Measurements from ENCODE around the gene NALCN.

NALCN gene

GRCh38 chr13:101412076-101412475, 4.2 kb downstream of the NALCN start:
- ChIA-PET POLR2A (no interaction called here), CTCF (no interaction called here)
- H3K36me3 ChIP-seq (ENCODE audit: control insufficient read depth in 2 of 2, insufficient read depth in 1 of 2, low read length in 2 of 2) = no peaks in the 10 kb centered on the region
- H3K9me3 ChIP-seq (ENCODE audit: control insufficient read depth, insufficient read depth, low read depth, low read length) = no peaks in the 10 kb centered on the region
- TF ChIP-seq SCRT2 (tag by site-specific recombination; IDR thresholded peaks at IDR 0.05) (no peak), ZNF660 (tag by site-specific recombination; IDR thresholded peaks at IDR 0.05) (no peak), ZNF221 (tag by site-specific recombination; IDR thresholded peaks at IDR 0.05; ENCODE audit: borderline replicate concordance) (no peak), EGR2 (tag by site-specific recombination; IDR thresholded peaks at IDR 0.05; ENCODE audit: low read depth) (no peak), SP2 (tag by site-specific recombination; IDR thresholded peaks at IDR 0.05) (no peak), ZNF175 (tag by site-specific recombination; IDR thresholded peaks at IDR 0.05) (no peak), ZBTB21 (tag by site-specific recombination; IDR thresholded peaks at IDR 0.05) (no peak), ZNF266 (tag by site-specific recombination; IDR thresholded peaks at IDR 0.05; ENCODE audit: low read depth) (no peak), ZBTB20 (tag by site-specific recombination; IDR thresholded peaks at IDR 0.05) (no peak), ZNF707 (tag by site-specific recombination; IDR thresholded peaks at IDR 0.05) (no peak)
- H3K4me1 ChIP-seq (ENCODE audit: control insufficient read depth, insufficient read depth, low read length) = no peaks in the 10 kb centered on the region
- H3K27ac ChIP-seq (ENCODE audit: extremely low read depth, low read depth, low read length) = no peak overlapping the region
- H3K4me3 ChIP-seq (ENCODE audit: low read depth, low read length) = no peak overlapping the region

GRCh38 chr13:101408992-101409656, 7.2 kb downstream of the NALCN start:
- CTCF ChIA-PET = interaction anchor here (0.7 kb wide), 2 partner anchors 140 to 1461 kb away, joined by 3 to 5 read pairs; no protein-coding TSS in a partner anchor
- Histone ChIP-seq H3K4me1 (ENCODE audit: control insufficient read depth, insufficient read depth, low read length) (no peaks in the 10 kb centered on the region), H3K4me3 (ENCODE audit: low read depth, low read length) (no peak overlapping the region), H3K9me3 (ENCODE audit: control insufficient read depth, insufficient read depth, low read depth, low read length) (no peaks in the 10 kb centered on the region), H3K36me3 (ENCODE audit: control insufficient read depth in 2 of 2, insufficient read depth in 1 of 2, low read length in 2 of 2) (no peaks in the 10 kb centered on the region), H3K27ac (ENCODE audit: extremely low read depth, low read depth, low read length) (no peak overlapping the region)
- POLR2A ChIA-PET = no interaction called here
- TF ChIP-seq ZNF175 (tag by site-specific recombination; IDR thresholded peaks at IDR 0.05) (no peak), ZNF677 (tag by site-specific recombination; IDR thresholded peaks at IDR 0.05) (no peak), ZBTB44 (tag by site-specific recombination; IDR thresholded peaks at IDR 0.05) (no peak), ZNF692 (tag by site-specific recombination; IDR thresholded peaks at IDR 0.05) (no peak), ZBTB21 (tag by site-specific recombination; IDR thresholded peaks at IDR 0.05) (no peak), ZNF140 (tag by site-specific recombination; IDR thresholded peaks at IDR 0.05) (no peak), ZNF394 (tag by site-specific recombination; IDR thresholded peaks at IDR 0.05; ENCODE audit: borderline replicate concordance) (no peak), ZNF776 (tag by site-specific recombination; IDR thresholded peaks at IDR 0.05; ENCODE audit: borderline replicate concordance) (no peak), PRDM4 (tag by site-specific recombination; IDR thresholded peaks at IDR 0.05) (no peak), ZBTB48 (tag by site-specific recombination; IDR thresholded peaks at IDR 0.05) (no peak), ZNF530 (tag by site-specific recombination; IDR thresholded peaks at IDR 0.05; ENCODE audit: low read depth) (no peak), ZNF37A (tag by site-specific recombination; IDR thresholded peaks at IDR 0.05) (no peak), REST (tag by site-specific recombination; IDR thresholded peaks at IDR 0.05) (no peak), MEIS1 (CRISPR knock-in tag; IDR thresholded peaks at IDR 0.05; ENCODE audit: borderline replicate concordance) (no peak), ZNF155 (tag by site-specific recombination; IDR thresholded peaks at IDR 0.05) (no peak)

Measured in HEK293 (cell line).